ENCODE measurements around the gene TMEM258.

Gene TMEM258

DNA sequence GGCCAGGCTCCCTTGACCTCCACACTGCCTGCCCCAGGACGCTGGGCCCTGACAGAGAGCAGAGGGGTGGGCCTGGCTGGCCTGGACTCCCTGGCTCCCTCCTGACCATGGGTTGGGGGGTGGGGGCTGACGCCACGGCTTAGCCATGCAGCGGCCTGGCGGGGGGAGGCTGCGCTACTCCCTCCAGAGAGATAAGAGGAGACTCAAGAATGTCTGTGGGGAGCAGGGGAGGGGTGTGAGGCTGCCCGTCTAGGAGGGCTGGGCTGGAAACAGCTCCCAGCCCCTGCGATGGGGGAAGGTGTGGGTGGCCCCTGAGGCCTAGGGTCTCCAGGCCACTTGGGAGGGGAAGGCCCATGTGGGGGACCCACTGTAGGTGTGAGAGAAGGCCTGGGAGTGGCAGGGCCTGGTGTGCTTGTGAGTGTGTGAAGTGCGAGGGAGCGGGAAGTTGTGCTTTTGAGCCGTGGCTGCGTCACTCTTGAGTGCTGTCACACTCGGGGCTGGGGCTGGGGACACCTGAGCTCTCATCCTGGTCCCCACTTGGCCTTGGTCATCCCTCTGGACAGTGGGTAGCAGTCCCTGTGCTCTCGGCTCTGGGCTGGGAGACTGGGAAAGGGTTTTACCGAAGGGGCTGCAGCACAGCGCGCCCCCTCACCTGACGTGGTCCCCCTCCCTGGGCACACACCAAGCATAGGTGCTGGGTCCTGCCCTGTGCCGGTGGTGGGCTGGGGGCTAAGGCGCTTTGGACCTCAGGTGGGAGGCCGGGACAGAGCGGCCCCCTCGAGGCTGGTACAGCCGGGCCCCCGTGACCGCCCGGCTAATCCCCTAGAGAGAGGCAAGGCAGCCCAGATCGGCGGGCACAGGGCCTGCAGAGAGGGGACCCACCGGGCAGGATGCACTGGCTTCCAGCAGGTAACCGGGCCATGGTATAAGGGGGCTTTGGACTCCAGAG lies 37.6 kb downstream of the TMEM258 start:
- no peak for DNase-seq

DNA sequence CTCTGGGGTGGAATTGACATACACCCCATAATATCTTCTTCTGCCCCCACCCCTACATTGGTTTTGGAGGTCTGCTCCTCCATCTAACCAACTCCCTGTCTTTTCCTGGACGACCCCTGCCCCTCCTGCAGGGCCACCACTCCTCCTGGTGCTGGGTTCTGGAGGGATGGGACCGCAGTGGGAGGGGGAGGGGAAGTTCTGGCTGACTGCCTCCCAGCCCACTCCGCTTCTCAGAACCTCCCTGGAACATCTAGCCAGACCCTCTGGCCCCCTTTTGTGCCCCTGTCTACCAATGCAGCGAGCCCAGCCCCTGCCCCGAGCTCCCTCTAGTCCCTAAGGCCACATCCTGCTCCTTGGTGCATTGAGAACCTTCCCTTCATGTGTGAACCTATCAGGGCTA lies 38.7 kb downstream of the TMEM258 start:
- no peak for DNase-seq

DNA sequence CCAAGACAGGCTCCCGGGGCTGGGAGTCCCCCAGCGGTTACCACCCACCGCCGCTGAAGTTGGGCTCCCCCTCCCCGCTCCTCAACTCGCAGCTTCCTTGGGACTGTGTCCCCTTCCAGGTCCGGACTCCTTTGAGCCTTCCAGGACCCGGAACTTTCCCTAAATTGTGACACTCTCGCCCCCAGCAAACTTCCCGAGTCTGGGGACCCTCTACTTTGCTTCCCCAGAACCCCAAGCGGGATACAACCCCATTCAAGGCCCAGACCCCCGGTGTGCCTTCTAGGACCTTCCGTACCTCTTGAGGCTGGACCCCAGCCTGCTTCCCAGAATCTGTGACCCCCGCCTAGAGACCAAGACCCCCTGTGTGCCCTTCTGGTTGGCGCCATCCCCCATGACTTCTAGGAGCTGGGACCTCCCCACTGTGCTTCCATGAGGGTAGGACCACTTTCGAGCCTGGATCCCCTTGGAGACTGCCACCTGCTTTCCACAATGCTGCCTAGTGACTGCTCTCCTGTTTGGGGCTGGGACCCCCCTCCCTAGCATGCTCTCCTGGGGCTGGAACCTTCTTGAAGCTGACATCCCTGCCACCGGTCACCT lies 39.4 kb downstream of the TMEM258 start:
- no peak for DNase-seq

DNA sequence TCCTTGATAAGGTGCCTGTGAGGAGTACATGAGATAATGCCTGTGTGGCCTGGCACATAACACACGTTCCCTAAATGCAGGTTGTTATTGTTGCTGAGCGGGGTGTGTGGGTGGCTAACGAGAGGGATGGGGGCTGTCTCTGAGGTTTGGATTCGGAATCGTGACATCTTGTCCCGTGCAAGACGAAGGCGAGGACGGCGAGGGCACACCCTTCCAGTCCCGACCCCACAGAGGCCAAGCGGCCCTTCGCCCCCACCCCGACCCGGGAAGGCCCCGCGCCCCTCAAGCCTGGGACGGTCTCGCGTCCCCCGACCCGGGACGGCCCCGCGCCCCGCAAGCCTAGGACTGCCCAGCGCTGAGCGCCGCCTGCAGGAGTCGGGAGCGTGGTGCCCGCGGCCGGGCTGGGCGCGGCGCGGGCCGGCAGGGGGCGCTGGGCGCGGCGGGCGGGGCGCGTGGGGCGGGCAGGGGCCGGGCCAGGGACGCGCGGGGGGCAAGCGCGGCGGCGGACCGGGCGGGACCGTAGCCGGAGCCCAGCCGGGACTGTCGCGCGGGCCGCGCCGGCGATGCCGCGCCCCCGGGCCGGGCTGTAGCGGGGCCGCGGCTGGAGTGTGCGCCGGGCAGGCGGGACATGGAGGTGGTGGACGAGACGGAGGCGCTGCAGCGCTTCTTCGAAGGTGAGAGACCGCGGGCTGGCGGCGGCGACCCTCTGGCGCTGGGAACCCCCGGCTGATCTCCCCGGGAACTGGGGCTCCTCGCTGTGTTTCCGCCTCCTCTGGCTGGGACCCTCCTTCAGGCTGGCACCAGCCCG lies 40.1 kb downstream of the TMEM258 start, which contains the start of gene MYRF:
TSS of gene MYRF (plus strand) at position 520 of the 808 bp plus-strand sequence. CDS start at position 629, 109 bp downstream.
- peak; percentile 13 to 57 (median 20) for DNase-seq

DNA sequence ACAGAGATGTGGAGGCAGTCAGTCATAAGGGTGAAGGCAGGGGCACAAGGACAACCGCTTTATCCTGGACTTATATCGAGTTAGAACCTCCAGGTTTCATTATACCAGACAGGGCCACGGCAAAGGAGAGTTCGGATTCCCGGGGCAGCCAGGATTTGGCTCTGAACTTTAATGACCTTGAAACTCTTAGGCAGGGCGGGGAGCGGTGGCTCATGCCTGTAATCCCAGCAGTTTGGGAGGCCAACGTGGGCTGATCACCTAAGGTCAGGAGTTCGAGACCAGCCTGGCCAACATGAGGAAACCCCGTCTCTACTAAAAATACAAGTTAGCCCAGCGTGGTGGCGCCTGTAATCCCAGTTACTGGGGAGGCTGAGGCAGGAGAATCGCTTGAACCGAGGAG lies 41.0 kb downstream of the TMEM258 start:
- no peak for DNase-seq

DNA sequence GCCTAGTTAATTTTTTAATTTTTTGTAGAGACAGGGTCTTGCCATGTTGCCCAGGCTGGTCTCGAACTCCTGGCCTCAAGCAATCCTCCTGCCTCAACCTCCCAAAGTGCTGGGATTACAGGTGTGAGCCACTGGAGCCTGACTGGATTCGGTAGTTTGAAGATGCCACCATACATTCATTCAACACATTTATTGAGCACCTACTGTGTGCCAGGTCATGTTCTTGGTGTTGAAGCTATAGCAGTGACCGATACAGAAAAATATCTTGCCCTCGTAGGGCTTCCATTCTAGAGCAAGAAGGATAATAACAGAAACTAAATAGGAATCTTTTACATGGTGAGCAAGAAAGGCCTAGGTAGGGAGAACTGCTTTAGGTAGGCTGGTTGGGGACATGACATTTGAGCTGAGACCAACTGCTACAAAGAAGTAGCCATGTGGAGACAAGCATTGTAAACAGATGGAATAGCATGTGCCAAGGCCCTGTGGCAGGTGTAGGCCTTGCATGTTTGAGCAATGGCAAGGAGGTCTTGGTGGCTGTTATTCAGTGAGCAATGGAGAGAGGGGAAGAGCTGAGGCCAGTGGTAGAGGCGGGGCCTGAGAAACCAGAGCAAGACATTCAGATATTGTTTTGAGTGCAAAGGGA lies 41.6 kb downstream of the TMEM258 start:
- DNase-seq = no peak

DNA sequence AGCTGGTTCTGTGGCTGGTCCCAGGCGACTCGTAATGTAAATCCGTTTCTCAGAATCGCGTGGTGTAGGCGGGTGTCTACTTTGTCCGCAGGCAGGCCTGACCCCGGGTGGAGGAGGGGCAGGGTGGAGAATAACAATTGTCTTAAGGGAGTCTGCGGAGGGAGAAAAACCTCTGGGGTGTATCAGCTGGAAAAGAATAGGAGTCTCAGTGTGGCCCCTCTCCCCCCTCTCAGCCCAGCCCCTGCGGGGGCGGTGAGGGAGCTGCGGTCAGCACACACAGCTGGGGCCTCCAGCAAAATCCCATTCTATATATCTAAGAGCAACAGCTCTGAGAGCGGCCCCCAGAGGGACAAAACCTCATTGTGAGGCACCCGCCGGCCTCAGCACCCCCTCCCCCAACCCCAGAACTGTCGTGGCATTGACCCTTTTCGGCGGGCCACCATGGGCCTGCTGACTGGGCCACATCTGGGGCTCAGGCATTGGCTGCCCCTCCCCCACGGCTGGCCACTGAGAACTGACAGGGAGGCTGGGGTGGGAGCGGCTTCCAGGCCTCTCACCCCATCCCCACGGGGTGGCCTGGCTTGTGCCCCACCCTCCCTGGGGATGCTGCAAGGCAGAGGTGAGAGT lies 42.7 kb downstream of the TMEM258 start:
- no peak for DNase-seq

DNA sequence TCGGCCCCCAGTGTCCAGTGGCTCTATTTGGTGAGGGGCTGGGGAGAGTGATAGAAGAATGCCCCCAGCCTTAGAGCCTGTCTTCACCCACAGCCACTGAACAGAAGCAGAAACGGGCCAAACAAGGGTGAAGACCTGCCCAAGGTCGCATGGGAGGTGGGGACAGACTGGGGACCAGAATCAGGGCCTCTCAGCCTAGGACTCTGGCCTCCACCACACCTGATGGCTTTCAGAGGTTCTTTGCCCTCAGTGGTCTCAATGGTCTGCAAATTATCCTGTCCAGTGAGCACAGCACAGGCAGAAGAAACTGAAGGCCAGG lies 44.5 kb downstream of the TMEM258 start:
- DNase-seq = no peak

DNA sequence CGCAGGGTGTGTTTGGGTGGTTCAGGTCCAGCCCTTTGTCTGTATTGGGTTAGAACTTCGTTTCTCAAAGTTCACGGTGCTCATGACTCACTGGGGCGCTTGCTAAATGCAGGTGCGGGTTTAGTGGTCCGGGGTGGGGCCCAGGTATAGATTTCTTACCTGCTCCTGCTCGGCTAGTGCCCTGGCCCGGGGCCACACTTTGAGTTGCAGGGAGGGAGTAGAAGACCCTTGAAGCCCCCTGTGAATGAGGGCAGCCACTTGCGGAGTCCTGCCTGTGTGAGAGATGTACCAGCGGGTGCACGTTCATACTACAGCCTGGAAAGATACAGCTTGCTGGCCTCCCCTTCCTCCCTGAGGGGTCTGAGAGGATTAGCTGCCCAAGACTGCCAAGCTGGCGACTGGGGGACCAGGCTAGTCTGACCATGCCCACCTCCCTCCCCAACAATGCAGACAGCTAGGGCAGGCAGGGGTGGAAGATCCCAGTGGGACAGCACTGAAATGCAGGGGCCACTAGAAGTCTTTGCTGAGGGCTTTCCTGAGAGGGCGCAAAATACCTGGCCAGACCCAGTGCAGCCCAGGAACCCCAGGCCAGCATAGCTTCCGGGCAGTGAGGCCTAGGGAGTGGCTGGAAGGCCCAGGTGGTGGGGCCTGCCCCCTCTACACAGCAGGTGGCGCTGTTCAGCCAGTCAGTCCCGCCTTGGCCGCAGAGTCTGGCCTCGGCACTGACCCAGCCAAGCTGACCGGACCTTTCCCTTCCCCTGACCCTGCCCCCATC lies 45.0 kb downstream of the TMEM258 start:
- DNase-seq = peak in 1 of 4 experiments; percentile 21

DNA sequence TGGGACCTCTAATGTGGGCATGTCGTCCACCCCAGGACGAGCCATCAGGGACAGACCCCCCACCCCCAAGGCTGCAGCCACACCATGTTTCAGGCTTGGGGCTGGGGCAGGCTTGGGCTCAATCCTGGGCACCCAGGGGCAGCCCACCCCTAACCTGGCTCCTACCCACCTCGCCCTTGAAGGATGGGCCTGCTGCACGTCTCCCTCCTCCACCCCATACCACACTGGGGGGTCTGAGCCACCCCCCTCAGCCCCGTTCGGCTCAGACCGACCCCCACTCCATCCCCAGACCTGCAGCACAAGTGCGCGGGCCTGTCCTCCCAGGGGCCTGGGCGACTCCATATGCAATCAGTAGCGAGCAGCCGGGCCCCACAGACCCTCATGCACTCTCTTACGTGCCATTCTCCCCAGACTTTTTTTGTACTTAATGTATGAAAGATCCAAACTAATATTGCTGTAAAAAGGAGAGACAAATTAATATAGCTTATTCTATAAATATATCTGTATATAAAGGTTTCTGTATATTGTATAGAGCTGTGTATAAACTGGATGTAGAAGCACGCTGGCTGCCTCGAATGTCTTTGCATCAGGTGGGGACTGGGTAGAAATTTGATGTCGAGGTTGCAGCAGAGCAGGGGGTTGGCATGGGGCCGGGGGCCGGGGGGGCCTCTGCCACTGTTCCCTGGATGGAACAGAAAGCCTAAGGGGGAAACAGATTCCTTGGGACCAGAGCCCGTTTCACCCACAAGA lies 45.8 kb downstream of the TMEM258 start:
- no peak for DNase-seq

DNA sequence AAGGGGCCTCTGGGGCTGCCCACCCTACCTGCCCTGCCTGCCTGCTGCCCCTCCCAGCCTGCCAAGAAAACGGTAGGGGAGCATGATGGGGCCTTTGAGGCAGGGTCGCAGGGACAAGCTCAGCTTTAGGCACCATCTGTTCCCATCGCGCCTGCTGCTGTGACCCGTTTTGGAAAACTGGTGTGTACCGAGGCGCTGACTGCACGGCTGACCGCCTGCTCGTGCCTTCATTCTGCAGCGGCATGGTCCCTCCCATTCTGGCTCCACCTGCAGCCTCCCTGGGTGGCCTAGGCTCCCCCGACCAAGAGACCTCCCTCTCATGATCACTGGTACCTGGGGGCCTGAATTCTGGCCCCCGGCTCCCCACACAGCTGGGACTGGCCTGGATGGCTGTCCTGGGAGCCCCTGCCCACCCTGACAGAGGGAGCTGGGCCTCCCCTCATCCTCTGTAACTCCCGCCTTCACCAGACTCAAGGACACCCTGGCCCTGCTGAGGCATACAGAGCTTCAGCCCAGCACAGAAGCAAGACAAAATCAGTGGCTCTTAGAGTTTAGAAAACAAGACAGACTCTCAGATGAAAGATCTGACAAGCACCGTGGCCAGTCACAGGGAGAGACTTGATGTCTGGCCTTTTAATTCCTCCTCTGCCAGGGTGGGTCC lies 46.5 kb downstream of the TMEM258 start:
- DNase-seq = no peak

DNA sequence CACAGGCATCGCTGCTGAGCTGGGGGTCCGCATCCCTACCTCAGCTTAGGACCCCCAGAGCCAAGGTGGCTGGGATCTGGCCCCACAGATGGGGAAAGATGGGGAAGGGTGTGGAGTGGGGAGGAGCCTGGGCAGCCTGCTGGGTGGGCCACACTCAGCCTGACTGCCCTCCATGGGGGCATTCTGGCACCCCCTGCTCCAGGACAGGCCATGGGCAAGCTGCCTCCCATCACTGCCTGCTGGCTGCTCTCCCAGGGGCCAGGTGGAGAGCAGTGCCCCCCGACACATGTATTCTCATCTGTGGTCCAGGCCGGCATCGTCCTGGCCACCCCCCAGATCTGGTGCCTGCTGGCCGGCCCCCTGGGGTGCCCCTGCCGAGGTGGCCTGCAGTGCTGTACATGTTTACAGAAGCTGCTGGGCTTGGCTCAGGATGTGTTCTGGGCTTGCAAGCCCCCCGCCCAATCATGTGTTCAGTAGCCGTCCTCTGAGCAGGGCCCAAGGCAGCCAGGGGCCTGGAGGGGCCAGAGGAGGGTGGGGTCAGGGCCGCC lies 47.7 kb downstream of the TMEM258 start:
- DNase-seq = no peak

DNA sequence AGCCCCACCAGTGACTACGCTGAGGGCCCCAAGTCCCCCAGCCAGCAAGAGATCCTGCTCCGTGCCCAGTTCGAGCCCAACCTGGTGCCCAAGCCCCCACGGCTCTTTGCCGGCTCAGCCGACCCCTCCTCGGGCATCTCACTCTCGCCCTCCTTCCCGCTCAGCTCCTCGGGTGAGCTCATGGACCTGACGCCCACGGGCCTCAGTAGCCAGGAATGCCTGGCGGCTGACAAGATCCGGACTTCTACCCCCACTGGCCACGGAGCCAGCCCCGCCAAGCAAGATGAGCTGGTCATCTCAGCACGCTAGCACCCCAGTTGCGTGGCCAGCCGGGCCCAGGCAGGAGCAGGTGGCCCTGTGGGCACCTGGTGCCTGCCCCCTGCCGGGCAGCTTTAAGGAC lies 48.2 kb downstream of the TMEM258 start:
- no peak for DNase-seq

DNA sequence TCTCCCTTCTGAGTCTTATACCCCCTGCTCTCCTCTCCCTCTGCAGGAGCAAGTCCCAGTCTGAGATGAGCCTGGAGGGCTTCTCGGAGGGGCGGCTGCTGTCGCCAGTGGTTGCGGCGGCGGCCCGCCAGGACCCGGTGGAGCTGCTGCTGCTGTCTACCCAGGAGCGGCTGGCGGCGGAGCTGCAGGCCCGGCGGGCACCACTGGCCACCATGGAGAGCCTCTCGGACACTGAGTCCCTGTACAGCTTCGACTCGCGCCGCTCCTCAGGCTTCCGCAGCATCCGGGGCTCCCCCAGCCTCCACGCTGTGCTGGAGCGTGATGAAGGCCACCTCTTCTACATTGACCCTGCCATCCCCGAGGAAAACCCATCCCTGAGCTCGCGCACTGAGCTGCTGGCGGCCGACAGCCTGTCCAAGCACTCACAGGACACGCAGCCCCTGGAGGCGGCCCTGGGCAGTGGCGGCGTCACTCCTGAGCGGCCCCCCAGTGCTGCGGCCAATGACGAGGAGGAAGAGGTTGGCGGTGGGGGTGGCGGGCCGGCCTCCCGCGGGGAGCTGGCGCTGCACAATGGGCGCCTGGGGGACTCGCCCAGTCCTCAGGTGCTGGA lies 48.8 kb downstream of the TMEM258 start:
- no peak for DNase-seq

DNA sequence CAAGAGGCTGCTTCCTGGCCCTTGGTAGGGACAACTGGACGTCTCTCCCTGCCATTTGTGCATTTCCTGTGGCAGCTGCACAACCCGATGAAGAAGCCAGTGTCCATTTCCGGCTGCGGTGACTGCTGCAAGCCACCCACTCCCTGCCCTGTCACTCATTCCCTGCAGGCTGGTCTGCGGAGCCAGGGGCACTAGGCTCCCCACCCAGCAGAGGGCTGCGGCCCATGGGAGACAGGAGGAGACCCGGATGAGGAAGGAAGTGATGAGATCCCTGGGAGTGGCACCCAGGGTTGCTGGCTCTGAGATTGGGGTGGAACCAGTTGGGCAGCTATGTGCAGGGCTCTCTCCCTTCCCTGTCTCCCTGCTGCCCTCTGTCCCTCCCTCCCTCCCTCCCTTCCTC lies 50.0 kb downstream of the TMEM258 start:
- DNase-seq = no peak

DNA sequence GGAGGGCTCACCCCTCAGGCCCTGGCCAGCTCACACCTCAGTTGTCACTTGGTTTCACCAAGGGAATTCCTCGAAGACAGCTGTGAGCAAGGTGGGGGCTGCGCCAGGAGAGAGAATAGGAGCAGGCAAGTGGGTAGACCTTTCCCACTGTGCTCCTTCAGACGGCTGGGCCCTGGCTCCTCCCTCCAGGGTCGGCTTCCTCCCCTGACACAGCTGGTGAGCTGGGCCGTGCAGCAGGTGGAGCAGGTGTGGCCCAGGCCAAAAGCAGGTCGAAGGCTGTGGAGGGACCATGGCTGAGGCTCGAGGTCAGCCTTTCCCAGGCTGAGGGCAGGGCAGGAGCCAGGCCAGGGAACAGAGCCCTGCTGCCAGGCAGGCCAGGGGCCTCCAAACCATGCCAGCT lies 52.4 kb downstream of the TMEM258 start:
- no peak for DNase-seq

DNA sequence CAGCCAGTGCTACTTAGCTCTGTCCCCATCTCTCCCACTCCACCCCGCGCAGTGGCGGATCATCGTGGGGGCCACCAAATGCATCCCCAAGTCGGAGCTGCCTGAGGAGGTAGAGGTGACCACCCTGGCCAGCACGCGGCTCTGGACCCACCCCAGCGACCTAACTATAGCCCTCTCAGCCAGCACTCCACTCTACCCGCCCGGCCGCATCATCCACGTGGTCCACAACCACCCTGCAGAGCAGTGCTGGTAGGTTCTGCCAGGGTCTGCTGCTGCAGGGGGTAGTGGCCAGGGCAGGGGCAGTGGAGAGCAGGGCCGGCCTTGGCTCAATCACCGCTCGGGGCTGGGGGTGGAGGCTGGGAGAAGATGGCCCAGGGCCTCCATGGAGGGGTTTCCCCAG lies 53.0 kb downstream of the TMEM258 start:
- DNase-seq = no peak
